Activated naive CD8-positive, alpha-beta T cell treated with anti-CD3 and anti-CD28 coated beads for 36 hours (primary cell): ENCODE results near the gene ING4. TPM values are rescaled to one million over a fixed set of nuclear protein-coding genes. Genes with fewer than 3 reads are reported as not detected.
A peak's percentile ranks its signal among the peaks of the same experiment; 100 is the strongest.
"Not testable (repeated sequence)": the region's sequence is repeated elsewhere in the genome, so short reads cannot be mapped to it uniquely, and the experiment has no call there.

ENCODE experiments used
- DNase-seq: peaks from one replicate; pipeline ENCODE4 v3.0.0; 2021
- H3K27ac Mint-ChIP-seq: one replicate; pipeline ENCODE4 v1.8.0; 2022; ENCODE audit warnings: mild to moderate bottlenecking, moderate library complexity, mixed read lengths
- H3K27me3 Mint-ChIP-seq: one replicate; pipeline ENCODE4 v1.8.0; 2022; ENCODE audit warnings: mild to moderate bottlenecking, mixed read lengths
- H3K36me3 Mint-ChIP-seq: one replicate; pipeline ENCODE4 v1.8.0; 2021; ENCODE audit warnings: mild to moderate bottlenecking, mixed read lengths
- H3K4me1 Mint-ChIP-seq: one replicate; pipeline ENCODE4 v1.8.0; 2021; ENCODE audit warnings: mixed read lengths
- H3K4me3 Mint-ChIP-seq: one replicate; pipeline ENCODE4 v1.8.0; 2022; ENCODE audit warnings: mild to moderate bottlenecking, moderate library complexity, mixed read lengths
- H3K9me3 Mint-ChIP-seq: one replicate; pipeline ENCODE4 v1.8.0; 2022; ENCODE audit warnings: mixed read lengths
- total RNA-seq, 2 experiments: library from RNA; stranded (reverse); gene quantifications; one replicate each; pipeline ENCODE4 v1.2.3, GENCODE V29; 2021

ING4 gene
- total RNA-seq: 10 to 100 TPM; 10.9 to 11.1 TPM

DNA sequence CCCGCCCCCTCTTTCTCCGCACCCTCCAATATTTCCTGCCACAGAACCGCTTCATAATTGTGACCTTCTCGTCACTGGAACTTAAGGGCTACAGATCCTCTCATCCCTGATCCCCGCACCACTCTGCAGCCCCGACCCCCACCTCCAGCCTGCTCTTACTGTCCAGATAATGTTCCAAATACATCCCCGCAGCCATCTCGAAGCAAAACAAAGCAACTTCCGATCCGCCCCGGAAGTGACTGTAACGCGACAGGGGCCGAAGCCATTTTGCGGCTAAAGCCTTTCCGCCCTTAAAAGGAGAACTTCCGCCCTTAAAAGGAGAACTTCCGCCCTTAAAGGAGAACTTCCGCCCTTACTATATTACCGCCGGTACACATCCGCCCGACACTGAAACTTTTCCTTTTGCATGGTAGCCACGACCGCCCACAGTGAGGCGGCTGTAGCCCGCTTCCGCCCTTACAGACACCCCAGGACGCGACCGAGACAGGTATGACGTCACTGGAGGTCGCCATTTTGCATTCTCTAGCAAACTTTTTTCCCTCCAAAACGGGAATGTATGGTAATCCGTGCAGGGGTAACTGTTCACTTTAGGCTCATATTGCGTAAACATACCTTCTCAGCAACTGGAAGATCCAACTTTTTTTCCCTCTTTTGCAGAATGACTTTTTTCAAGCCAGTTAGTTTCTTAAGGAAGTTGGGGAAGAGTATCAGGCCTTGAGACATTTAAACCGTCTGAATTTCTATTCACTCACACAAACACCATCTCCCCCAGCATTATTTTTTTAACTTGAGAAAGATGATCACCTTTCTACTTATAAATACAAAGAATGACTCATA is at the start of gene ING4:
Gene ING4 (minus strand): TSS at position 214 of the 837 bp plus-strand sequence. CDS start 18 bp downstream, at position 196.
- H3K4me3 Mint-ChIP-seq: peak within 1 kb of the TSS; percentile 88
- DNase-seq: peak; percentile 95
- peaks cover 17% of the 10 kb centered on the region for H3K36me3 Mint-ChIP-seq
- H3K27ac Mint-ChIP-seq: peak within 1 kb of the TSS; percentile 90
- H3K27me3 Mint-ChIP-seq: no peaks in the 10 kb centered on the region
- H3K9me3 Mint-ChIP-seq: no peaks in the 10 kb centered on the region
- peaks cover 19% of the 10 kb centered on the region for H3K4me1 Mint-ChIP-seq

DNA sequence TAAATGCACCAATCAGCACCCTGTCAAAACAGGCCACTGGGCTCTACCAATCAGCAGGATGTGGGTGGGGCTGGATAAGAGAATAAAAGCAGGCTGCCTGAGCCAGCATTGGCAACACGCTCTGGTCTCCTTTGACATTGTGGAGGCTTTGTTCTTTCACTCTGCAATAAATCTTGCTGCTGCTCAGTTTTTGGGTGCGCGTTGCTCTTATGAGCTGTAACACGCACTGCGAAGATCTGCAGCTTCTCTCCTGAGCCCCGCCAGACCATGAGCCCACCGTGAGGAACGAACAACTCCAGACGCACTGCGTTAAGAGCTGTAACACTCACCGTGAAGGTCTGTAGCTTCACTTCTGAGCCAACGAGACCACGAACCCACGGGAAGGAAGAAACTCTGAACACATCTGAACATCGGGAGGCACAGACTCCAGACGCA is 46.1 kb upstream of the ING4 start:
- peak overlapping the region; percentile 56 for H3K27ac Mint-ChIP-seq
- H3K27me3 Mint-ChIP-seq: peaks cover 18% of the 10 kb centered on the region
- no peaks in the 10 kb centered on the region for H3K9me3 Mint-ChIP-seq
- peak; percentile 54 for DNase-seq
- H3K4me1 Mint-ChIP-seq: peaks cover 8% of the 10 kb centered on the region
- peaks cover 1% of the 10 kb centered on the region for H3K36me3 Mint-ChIP-seq
- H3K4me3 Mint-ChIP-seq: peak overlapping the region; percentile 39

DNA sequence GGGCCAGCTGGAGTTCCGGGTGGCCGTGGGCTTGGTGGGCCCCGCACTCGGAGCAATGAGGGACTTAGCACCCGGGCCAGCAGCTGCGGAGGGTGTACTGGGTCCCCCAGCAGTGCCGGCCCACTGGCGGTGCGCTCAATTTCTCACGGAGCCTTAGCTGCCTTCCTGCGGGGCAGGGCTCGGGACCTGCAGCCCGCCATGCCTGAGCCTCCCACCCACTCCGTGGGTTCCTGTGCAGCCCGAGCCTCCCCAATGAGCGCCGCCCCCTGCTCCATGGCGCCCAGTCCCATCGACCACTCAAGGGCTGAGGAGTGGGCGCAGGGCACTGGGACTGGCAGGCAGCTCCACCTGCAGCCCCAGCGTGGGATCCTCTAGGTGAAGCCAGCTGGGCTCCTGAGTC is 45.4 kb upstream of the ING4 start:
- not testable (repeated sequence) for H3K4me3 Mint-ChIP-seq, H3K4me1 Mint-ChIP-seq, H3K9me3 Mint-ChIP-seq, H3K27ac Mint-ChIP-seq, DNase-seq, H3K36me3 Mint-ChIP-seq
- H3K27me3 Mint-ChIP-seq: peaks cover 23% of the 10 kb centered on the region

- Mint-ChIP-seq H3K27me3 (peaks cover 63% of the 10 kb centered on the region), H3K27ac (no peak overlapping the region), H3K9me3 (no peaks in the 10 kb centered on the region), H3K36me3 (peaks cover 1% of the 10 kb centered on the region), H3K4me1 (peaks cover 7% of the 10 kb centered on the region), H3K4me3 (no peak overlapping the region)
- no peak for DNase-seq
Observed at GRCh38 chr12:6703631-6704030, 40.7 kb upstream of the ING4 start.

DNA sequence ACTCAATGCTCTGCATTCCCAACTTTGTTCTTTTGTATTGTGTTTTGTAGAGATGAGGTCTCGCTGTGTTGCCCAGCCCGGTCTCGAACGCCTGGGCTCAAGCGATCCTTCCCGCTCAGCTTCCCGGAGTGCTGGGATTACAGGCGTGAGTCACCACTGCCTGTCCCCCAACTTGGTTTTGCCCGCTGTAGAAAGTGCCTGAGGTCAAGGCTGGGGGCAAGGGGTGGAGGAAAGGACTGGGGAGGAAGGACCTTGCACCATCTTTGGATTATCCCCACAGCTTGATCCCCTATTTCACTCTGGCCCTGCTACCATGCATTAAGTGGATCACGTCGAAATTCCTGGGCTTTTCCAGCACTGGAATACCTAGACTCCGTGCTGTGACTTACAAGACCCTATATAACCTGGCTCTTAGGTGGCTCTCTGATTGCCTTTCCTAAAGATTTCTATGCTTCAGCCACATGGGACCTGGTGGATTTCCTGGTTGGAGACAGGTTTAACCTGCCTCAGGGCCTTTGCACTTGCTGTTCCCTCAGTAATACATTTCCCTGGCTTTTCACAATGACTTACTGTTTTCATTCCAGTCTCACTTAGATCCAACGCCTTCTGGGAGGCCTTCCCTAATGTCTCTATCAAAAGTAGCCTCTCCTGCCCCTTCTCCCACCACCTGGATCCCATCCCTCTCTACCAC is 38.3 kb upstream of the ING4 start:
- no peak overlapping the region for H3K27ac Mint-ChIP-seq
- peaks cover 67% of the 10 kb centered on the region for H3K27me3 Mint-ChIP-seq
- DNase-seq: no peak
- H3K9me3 Mint-ChIP-seq: no peaks in the 10 kb centered on the region
- peaks cover 6% of the 10 kb centered on the region for H3K4me1 Mint-ChIP-seq
- H3K4me3 Mint-ChIP-seq: peak overlapping the region; percentile 65
- H3K36me3 Mint-ChIP-seq: no peaks in the 10 kb centered on the region

DNA sequence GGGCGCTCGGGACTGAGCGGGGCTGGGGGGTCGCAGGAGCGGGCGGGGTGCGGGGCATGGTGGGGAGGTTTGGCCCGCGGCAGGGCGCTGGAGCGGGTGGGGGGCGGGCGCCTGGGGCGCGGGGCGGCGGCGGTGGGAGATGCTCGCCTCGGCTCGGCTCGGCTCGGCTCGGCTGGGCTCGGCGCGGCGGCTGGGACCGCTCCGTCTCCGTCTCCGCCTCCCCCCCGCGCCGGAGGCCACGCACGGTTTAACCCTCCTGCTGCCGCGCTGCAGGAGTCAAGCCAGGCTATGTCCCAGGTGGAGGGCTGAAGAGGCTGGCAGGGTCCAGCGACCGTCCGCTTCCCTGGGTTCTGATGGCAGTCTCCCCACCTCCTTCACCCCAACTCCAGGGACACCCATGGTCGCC is 37.7 kb upstream of the ING4 start, which contains the start of gene PIANP:
Gene PIANP (minus strand): TSS at position 170 of the 406 bp plus-strand sequence. CDS start 2,754 bp downstream, outside the sequence.
- Mint-ChIP-seq H3K4me1 (peaks cover 6% of the 10 kb centered on the region), H3K27ac (no peak within 1 kb of the TSS), H3K36me3 (no peaks in the 10 kb centered on the region), H3K27me3 (peaks cover 65% of the 10 kb centered on the region), H3K4me3 (peak within 1 kb of the TSS; percentile 65), H3K9me3 (no peaks in the 10 kb centered on the region)
- DNase-seq: peak; percentile 51

DNA sequence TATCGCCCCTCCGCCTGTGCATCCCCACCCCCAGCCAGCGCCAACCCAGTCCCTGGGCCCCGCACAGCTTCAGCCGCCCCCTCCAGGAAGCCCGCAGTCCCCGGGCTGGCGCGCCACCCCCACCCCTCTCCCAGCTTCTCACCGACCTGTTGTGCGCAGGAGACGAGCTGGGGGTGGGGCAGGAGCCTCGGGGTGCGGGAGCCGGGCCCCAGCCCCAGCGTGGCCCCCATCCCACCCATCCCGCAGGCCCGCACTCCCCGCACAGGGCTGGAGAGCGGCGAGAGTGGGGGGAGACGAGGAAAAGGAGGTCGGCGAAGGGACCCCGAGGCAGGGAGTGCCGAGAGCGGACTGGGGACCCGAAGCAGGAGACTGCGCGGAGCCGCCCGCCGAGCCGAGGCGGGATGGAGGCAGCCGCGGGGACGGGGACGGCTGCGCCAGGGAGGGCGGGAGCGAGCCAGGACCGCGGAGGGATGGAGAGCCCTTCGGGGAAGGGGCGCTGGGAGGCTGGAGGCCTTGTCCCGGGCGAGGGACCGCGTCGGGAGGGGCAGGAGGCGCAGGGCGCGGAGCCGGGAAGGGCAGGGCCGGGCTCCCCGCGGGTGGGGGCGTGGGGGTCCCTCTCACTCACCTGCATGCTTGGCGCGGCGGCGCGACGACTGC is 37.2 kb upstream of the ING4 start:
- Mint-ChIP-seq H3K4me3 (peak overlapping the region; percentile 61), H3K9me3 (no peaks in the 10 kb centered on the region), H3K27me3 (peaks cover 60% of the 10 kb centered on the region), H3K27ac (no peak overlapping the region), H3K4me1 (peaks cover 6% of the 10 kb centered on the region), H3K36me3 (no peaks in the 10 kb centered on the region)
- no peak for DNase-seq

GRCh38 chr12:6699259-6699988 is 36.5 kb upstream of the ING4 start:
- H3K9me3 Mint-ChIP-seq: no peaks in the 10 kb centered on the region
- DNase-seq: no peak
- peaks cover 53% of the 10 kb centered on the region for H3K27me3 Mint-ChIP-seq
- H3K4me1 Mint-ChIP-seq: peaks cover 6% of the 10 kb centered on the region
- peak overlapping the region; percentile 61 for H3K4me3 Mint-ChIP-seq
- no peak overlapping the region for H3K27ac Mint-ChIP-seq
- H3K36me3 Mint-ChIP-seq: no peaks in the 10 kb centered on the region

DNA sequence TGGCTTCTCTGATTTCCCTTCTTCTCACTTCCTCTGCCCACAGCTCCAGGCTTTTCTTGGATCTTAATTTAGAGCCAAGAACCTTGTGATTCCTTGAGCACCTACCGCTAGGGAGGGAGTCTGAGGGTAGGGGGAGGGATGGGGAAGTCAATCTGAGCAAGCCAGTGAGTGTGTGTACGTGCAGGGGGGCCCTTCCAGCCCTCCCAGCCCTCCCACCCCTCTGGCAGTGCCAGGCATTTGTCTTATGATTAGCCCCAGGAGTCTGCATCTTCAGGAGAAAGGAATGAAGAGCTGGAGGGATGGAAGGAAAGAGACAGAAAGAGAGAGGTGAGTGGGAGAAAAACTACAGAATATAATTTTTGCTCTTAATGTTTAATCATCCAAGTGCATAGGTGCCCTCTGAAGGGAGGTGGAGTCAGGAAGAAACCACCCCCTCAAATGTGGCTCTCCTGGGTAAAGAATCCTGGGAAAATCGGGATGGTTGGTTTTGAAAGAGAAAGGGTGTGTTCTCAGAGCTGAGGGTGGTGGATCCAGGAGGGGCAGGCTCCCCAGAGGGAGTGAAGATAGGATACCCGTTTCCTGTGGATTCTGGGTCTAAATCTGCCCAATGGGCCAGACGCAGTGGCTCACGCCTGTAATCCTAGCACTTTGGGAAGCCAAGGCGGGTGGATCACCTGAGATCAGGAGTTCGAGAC is 35.6 kb upstream of the ING4 start:
- Mint-ChIP-seq H3K4me1 (peaks cover 6% of the 10 kb centered on the region), H3K4me3 (no peak overlapping the region), H3K9me3 (no peaks in the 10 kb centered on the region), H3K36me3 (no peaks in the 10 kb centered on the region), H3K27me3 (peaks cover 45% of the 10 kb centered on the region), H3K27ac (no peak overlapping the region)
- no peak for DNase-seq

DNA sequence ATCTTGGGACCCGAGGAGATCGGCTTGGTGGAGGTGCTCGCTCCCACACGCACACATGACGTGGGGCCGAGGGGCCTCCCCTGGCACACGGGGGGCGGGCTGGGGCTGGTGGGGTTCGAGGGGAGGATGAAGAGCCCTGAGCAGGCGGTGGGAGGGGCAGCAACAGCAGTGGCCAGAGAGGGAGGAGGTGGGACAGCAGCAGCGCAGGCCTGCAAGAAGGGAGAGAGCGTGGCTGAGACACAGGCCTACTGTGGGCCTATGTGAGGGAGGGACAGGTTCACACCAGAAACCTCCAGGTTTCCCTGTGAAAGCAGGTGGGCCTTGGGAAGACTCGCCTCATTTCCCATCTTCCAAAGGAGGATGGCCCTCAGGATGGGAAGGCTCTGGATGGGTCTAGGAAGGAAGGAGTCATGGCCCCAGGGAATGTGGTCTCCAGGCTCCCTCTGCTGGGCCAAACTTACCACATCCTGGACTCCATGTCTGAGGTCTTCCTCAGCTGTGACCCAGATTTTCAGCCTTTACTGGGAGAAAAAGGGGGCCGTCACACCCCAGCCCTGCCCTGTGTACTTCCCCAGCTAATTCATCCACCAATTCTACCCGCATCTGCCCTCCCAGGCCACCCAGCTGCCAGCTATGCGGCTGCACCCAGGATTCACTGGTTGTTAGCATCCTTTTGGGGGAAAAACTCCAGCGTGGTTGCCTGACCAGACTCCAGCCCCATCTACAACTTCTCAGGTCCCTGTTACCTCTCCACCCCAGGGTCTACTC is 34.8 kb upstream of the ING4 start:
- Mint-ChIP-seq H3K9me3 (no peaks in the 10 kb centered on the region), H3K4me1 (peaks cover 6% of the 10 kb centered on the region), H3K4me3 (no peak overlapping the region), H3K36me3 (no peaks in the 10 kb centered on the region), H3K27ac (no peak overlapping the region), H3K27me3 (peaks cover 38% of the 10 kb centered on the region)
- DNase-seq: no peak

- Mint-ChIP-seq H3K27ac (no peak overlapping the region), H3K36me3 (no peaks in the 10 kb centered on the region), H3K4me1 (peaks cover 8% of the 10 kb centered on the region), H3K9me3 (no peaks in the 10 kb centered on the region), H3K4me3 (no peak overlapping the region), H3K27me3 (peaks cover 30% of the 10 kb centered on the region)
- DNase-seq: no peak
Observed at GRCh38 chr12:6696690-6697583, 34.0 kb upstream of the ING4 start.

DNA sequence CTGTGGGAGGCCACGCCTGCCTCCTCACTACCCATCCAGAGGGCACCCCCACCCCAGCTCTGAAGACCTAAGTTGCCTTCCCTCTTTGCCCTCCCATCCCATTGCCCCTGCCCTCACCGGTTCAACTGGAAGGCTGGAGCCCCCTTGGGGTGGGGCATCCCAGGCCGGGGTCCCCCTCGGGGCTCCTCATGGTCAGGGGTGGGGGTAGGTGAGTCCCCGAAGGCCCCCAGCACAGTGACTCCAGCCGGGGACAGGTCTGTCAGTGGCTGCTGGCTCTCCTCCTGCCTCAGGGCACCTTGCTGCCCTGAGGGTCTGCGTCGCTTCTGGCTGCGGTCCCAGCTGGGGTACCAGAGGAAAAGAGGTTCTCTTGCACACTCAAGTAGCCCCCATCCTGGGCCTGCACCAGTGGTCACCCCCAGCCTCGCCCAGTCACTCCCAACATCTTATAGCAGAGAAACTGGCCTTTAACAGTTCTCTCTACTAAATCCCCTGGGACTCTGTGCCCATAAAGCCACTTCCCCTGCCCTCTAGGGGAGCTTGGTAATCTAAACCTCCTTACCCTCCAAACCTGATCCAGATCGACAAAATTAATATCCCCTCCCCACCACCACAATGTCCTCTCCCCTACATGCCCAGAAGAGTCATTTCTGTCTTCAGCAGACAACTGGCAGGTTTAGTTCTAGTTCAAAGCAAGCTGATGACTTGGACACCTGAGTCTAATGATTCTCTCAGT is 32.6 kb upstream of the ING4 start:
- Mint-ChIP-seq H3K36me3 (no peaks in the 10 kb centered on the region), H3K9me3 (no peaks in the 10 kb centered on the region), H3K27ac (no peak overlapping the region), H3K27me3 (peaks cover 17% of the 10 kb centered on the region), H3K4me3 (no peak overlapping the region), H3K4me1 (peaks cover 12% of the 10 kb centered on the region)
- DNase-seq: no peak
